Fibroblast of skin of abdomen (primary cell): ENCODE results near the gene RHEBL1.

Experiments
- DNase-seq: peaks from one replicate; pipeline ENCODE4 v3.0.0-alpha.2; 2013

RHEBL1 gene

GRCh38 chr12:49019120-49019430, 50.7 kb downstream of the RHEBL1 start:
- no peak for DNase-seq

DNA sequence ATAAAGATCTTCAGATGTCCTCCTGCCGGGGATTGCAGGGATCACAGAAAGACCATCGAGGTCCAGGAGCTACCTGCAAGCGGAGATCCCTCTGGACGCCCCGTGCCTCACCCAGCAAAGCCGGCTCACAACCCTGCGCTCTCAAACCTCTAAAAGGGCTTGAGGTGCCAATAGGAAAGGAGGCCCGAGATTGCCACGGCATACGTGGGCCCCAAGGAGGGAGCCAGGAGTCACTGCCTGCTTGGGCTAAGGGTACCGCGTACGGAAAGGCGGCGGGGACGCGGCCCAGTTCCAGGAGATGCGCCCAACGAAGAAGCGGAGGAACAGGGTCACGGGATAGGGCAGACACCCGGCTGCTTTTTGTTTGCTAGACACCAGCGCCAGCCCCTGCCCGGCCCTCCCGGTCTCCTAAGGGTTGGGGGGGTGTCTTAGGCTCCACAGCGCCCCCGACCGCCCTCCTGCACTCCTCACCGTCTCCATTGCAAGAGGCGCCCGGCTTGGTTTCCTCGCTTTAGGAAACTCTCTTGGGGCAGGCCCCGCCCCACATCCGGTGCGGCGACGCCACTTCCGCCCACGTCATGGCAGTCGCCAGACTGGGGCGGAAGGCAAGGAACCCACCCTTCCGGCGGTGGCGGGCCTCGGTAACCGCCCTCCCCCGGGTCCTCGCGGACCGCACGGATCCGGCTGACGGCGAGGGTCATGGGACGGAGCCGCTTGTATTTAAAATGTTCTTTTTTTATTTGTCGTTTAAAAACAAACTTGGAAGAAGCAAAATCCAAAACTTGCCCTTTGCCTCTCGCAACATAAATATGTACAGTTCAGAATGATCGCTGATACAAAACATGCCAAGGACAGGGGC, 51.3 kb downstream of the RHEBL1 start, which contains the start of gene PRKAG1:
Gene PRKAG1 (minus strand): TSS at position 516 of the 859 bp plus-strand sequence. CDS start 36 bp downstream, at position 480.
- DNase-seq: peak; percentile 97

- peak; percentile 49 for DNase-seq
Observed at GRCh38 chr12:49017891-49018260, 51.9 kb downstream of the RHEBL1 start.

DNA sequence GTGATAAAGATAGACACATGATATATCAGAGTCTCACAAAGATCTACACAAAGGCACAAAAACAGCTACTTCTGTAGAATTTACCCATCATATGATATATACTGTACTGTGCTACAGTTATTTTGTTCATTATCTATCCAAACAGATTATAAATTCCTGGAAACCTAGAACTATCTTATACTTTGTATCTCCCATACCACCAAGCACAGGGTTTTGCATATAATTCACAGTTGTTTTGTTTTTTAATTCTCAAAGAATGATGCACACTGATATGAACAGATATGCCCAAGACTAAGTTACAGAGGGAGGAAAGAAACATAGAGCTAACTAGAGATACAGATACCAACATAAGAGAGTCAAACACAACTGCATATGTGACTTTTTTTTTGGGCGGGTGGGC, 54.6 kb downstream of the RHEBL1 start:
- no peak for DNase-seq
